D721Med (cell line): Measurements from ENCODE around the gene POMZP3.
"Not testable (repeated sequence)": the region's sequence is repeated elsewhere in the genome, so short reads cannot be mapped to it uniquely, and the experiment has no call there.

Source experiments
- DNase-seq: peaks from one replicate; pipeline ENCODE4 v3.0.0; 2011; ENCODE audit warnings: low spot score; ENCODE audit not compliant: insufficient read length
- FAIRE-seq: peaks from 2 replicates; lab custom pipeline; 2011; peaks lifted over from hg19 to GRCh38; lab: Jason Lieb, UNC

POMZP3 gene

GRCh38 chr7:76592694-76593093 lies 34.4 kb downstream of the POMZP3 start:
- not testable (repeated sequence) for FAIRE-seq, DNase-seq

GRCh38 chr7:76591602-76592304 lies 35.3 kb downstream of the POMZP3 start:
- DNase-seq, FAIRE-seq: not testable (repeated sequence)

GRCh38 chr7:76591033-76591432 lies 36.0 kb downstream of the POMZP3 start:
- not testable (repeated sequence) for FAIRE-seq, DNase-seq

- peak; percentile 58 for FAIRE-seq
- DNase-seq, result not testable (repeated sequence)
Observed at GRCh38 chr7:76588586-76588985, 38.5 kb downstream of the POMZP3 start.

GRCh38 chr7:76586585-76587315 lies 40.3 kb downstream of the POMZP3 start:
- not testable (repeated sequence) for DNase-seq, FAIRE-seq

GRCh38 chr7:76583636-76584281 lies 43.3 kb downstream of the POMZP3 start:
- not testable (repeated sequence) for FAIRE-seq, DNase-seq

- DNase-seq, FAIRE-seq: not testable (repeated sequence)
Observed at GRCh38 chr7:76582848-76583631, 44.0 kb downstream of the POMZP3 start.

- DNase-seq, FAIRE-seq: not testable (repeated sequence)
Observed at GRCh38 chr7:76575919-76576655, 51.0 kb downstream of the POMZP3 start.

- FAIRE-seq, result peak; percentile 82
- not testable (repeated sequence) for DNase-seq
Observed at GRCh38 chr7:76575431-76575830, 51.6 kb downstream of the POMZP3 start.

- not testable (repeated sequence) for DNase-seq, FAIRE-seq
Observed at GRCh38 chr7:76572296-76572695, 54.8 kb downstream of the POMZP3 start.

GRCh38 chr7:76570324-76570775 lies 56.7 kb downstream of the POMZP3 start:
- DNase-seq, FAIRE-seq: not testable (repeated sequence)

- peak; percentile 89 for FAIRE-seq
- DNase-seq, result not testable (repeated sequence)
Observed at GRCh38 chr7:76568742-76569141, 58.3 kb downstream of the POMZP3 start.

GRCh38 chr7:76567753-76568152 lies 59.3 kb downstream of the POMZP3 start:
- DNase-seq, FAIRE-seq: not testable (repeated sequence)

- DNase-seq, FAIRE-seq: not testable (repeated sequence)
Observed at GRCh38 chr7:76567311-76567710, 59.8 kb downstream of the POMZP3 start.

GRCh38 chr7:76565001-76565400 lies 62.1 kb downstream of the POMZP3 start:
- FAIRE-seq, DNase-seq: not testable (repeated sequence)

- not testable (repeated sequence) for FAIRE-seq, DNase-seq
Observed at GRCh38 chr7:76561342-76561741, 65.7 kb downstream of the POMZP3 start.

GRCh38 chr7:76560157-76560556 lies 66.9 kb downstream of the POMZP3 start:
- not testable (repeated sequence) for FAIRE-seq, DNase-seq
